Skeletal muscle tissue (tissue), 4 donors: Measurements from ENCODE around the gene NR2F6. TPM values are rescaled to one million over a fixed set of nuclear protein-coding genes. Genes with fewer than 3 reads are reported as not detected.

Experiments used
- H3K27ac ChIP-seq: one replicate; pipeline ENCODE4 v1.7.0; 2013; ENCODE audit warnings: mild to moderate bottlenecking, low read depth, low read length, inconsistent platforms
- H3K27me3 ChIP-seq, 3 donors: one replicate each; pipeline ENCODE4 v1.7.0; 2013; ENCODE audit warnings: low read length in 3 of 3; ENCODE audit not compliant: control insufficient read depth in 3 of 3, insufficient read depth in 3 of 3
- H3K36me3 ChIP-seq, 3 donors: one replicate each; pipeline ENCODE4 v1.7.0; 2013; ENCODE audit warnings: low read length in 3 of 3; ENCODE audit not compliant: control insufficient read depth in 3 of 3, insufficient read depth in 3 of 3
- H3K4me1 ChIP-seq, 3 donors: one replicate each; pipeline ENCODE4 v1.7.0; 2013; ENCODE audit warnings: low read length in 3 of 3, mild to moderate bottlenecking in 3 of 3; ENCODE audit not compliant: control insufficient read depth in 3 of 3, insufficient read depth in 3 of 3
- H3K4me3 ChIP-seq, 3 donors: one replicate each; pipeline ENCODE4 v1.7.0; 2013; ENCODE audit warnings: low read length in 3 of 3
- H3K9ac ChIP-seq, 3 donors: one replicate each; pipeline ENCODE4 v1.7.0; 2013; ENCODE audit warnings: low read length in 3 of 3, mild to moderate bottlenecking in 3 of 3, moderate library complexity in 2 of 3, low read depth in 1 of 3
- H3K9me3 ChIP-seq, 3 donors: one replicate each; pipeline ENCODE4 v1.7.0; 2013; ENCODE audit warnings: low read length in 3 of 3; ENCODE audit not compliant: control insufficient read depth in 3 of 3
- total RNA-seq: library from RNA; depleted of rRNA; stranded (reverse); fragments of >200 nt; gene quantifications from one replicate; pipeline ENCODE4 v1.2.3, GENCODE V29; 2014
- donor health status: Osteomylitis.

The NR2F6 gene
- total RNA-seq, result 21.9 TPM

DNA sequence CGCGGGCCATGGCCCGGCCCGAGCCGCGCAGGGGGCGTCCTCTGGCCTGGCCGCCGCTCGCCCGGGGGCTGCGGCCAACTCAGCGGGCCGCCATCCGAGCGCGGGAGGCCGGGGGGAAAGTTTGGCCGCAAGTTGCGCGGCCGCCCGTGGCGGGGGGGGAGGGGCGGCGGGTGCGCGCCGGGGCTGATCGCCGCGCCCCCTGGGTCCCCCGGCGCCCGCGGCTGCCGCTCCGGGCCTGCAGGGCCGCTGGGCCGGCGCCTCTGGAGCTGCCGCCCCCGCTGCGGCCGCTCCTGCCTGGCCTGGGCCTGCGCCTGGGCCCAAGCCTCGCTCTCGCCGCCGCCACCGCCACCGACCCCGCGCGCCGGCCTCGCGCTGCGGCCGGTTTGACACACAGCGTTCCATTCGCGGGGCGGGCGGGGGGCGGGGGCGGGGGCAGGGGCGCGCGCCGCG is at the start of gene NR2F6:
TSS of gene NR2F6 (minus strand) at position 385 of the 450 bp plus-strand sequence. CDS start 699 bp downstream, outside the sequence.
- H3K4me3 ChIP-seq, result peak within 1 kb of the TSS; percentile 84 to 96 (median 91)
- H3K9ac ChIP-seq, result peak within 1 kb of the TSS; percentile 85 to 87 (median 86)
- H3K27me3 ChIP-seq, result no peaks in the 10 kb centered on the region
- H3K27ac ChIP-seq, result peak within 1 kb of the TSS; percentile 81
- peaks cover 0 to 3% (median under 1%) of the 10 kb centered on the region in 3 donors for H3K36me3 ChIP-seq
- H3K4me1 ChIP-seq, result peaks cover 21 to 51% (median 42%) of the 10 kb centered on the region in 3 donors
- H3K9me3 ChIP-seq, result no peaks in the 10 kb centered on the region

DNA sequence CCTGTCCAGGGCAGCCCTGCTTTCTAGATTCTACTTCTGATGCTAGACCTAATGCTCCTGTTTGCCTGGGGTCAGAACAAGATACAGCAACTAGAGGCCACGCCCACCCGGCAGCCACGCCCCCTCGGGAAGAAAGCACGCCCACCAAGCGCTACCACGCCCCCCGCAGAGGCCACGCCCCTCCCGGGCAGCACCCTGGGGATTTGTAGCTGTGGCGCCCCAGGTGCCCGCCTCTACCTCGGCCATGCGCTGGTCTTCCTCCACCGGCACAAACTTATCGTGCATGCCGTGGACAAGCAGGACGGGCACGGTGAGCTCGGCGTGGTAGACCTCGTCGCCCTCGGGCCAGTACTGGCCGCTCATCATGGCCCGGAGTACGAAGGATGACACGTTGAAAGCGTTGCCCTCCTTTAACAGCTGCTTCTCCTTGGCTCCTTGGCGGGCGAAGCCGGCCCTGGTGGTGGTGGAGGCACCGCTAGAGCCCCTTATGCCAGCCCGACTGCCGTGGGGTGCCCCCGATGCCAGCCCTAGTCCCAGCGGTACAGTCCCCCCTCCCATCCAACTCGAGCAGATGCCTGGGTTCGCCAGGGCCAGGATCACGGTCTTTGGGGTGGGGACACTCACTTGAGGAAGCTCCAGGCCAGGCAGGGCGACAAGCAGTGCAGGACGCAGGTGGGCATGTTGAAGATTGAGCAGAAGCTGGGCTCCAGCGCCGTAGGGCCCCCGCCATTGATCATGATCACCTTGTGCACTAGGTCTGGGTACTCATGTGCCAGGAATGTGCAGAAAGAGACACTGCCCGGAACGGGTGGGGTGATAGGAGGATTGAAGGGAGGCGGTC is 48.6 kb upstream of the NR2F6 start:
- peaks cover 2 to 13% (median 7%) of the 10 kb centered on the region in 3 donors for H3K36me3 ChIP-seq
- no peak overlapping the region for H3K27ac ChIP-seq
- peaks cover 10 to 20% (median 12%) of the 10 kb centered on the region in 3 donors for H3K4me1 ChIP-seq
- no peaks in the 10 kb centered on the region for H3K27me3 ChIP-seq
- peaks cover 0 to 3% (median 0%) of the 10 kb centered on the region in 3 donors for H3K9me3 ChIP-seq
- no peak overlapping the region for H3K4me3 ChIP-seq
- H3K9ac ChIP-seq, result no peak overlapping the region

DNA sequence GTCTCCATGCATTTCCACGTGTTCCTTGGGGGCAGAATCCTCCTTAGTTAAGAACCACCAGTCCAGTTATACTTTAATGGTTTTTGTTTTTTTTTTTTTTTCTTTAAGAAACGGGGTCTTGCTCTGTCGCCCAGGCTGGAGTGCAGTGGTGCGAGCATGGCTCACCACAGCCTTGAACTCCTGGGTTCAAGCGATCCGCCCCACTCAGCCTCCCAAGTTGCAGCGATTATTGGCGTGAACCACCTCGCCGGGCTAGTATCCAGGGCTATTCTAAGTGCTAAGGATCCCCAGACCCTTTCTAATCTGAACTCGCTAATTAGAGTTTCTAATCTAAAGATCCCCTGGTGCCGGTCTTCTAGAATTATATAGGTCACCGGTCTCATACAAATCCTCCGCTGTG is 47.9 kb upstream of the NR2F6 start:
- Histone ChIP-seq H3K36me3 (peaks cover 2 to 13% (median 7%) of the 10 kb centered on the region in 3 donors), H3K9me3 (peaks cover 0 to 3% (median 0%) of the 10 kb centered on the region in 3 donors), H3K4me1 (peaks cover 10 to 18% (median 12%) of the 10 kb centered on the region in 3 donors), H3K27ac (no peak overlapping the region), H3K4me3 (no peak overlapping the region), H3K9ac (no peak overlapping the region), H3K27me3 (no peaks in the 10 kb centered on the region)

DNA sequence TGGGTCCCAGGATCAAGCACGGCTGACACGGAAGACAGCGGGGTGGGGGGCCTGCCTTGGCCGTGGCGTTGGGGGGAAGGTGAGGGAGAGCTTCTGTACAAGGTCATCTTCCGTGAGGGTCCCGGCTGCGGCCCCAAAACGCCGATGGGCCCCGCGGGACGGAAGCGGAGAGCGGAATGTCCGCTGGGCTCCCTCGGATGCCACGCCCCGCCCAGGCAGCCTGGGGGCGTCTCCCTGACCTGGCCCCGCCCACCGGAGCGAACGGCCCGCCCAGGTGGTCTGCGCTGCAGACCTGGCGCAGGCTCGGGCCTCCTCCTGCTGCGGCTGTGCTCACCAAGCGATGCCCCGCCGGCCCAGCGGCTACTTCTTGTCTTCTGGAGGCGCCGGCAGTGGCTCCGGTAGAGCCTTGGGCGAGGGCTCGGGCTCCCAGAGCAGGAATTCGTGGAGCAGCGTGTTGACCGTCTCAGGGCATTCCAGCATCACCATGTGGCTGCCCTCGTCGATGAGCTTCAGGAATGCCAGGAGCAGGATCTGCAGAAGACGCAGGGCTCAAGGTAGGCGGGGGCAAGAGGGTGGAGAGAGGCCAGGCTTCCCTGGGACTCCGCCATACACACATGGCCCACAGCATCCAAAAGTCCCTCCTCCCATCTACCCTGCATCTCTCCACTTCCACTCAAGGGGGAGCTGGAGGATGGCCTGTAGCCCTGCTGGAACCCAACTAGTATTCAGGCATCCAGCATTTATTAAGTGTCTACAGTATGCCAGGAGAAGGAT is 46.8 kb upstream of the NR2F6 start:
- peaks cover 10 to 18% (median 12%) of the 10 kb centered on the region in 3 donors for H3K4me1 ChIP-seq
- no peaks in the 10 kb centered on the region for H3K9me3 ChIP-seq
- no peak overlapping the region for H3K27ac ChIP-seq
- peaks cover 0 to 9% (median 3%) of the 10 kb centered on the region in 3 donors for H3K36me3 ChIP-seq
- H3K4me3 ChIP-seq, result peak overlapping the region; percentile 54 to 70 (median 59)
- peak overlapping the region in 2 of 3 donors; percentile 32 to 64 for H3K9ac ChIP-seq
- H3K27me3 ChIP-seq, result no peaks in the 10 kb centered on the region

DNA sequence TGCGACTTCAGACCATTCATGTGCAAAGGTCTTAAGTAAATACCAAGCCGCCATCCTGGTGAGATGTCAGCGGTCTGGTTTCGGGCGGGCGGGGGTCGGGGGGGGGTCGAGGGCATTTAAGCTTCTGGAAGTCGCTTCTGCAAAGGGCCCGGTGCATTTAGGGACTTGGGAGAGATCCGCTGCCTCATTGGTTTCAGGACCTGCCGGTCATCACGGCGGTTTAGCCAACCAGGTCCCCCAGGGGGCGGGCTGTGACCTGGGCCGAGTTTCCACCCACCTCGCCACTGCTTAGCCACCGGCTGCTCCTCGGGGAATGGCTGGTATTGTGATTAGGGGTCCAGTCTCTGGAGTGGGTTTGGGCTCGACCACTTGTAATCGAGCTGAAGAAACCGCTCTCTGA is 43.8 kb upstream of the NR2F6 start:
- Histone ChIP-seq H3K4me3 (peak overlapping the region in 1 of 3 donors; percentile 13), H3K27ac (peak overlapping the region; percentile 60), H3K4me1 (peaks cover 10 to 18% (median 12%) of the 10 kb centered on the region in 3 donors), H3K9ac (peak overlapping the region in 2 of 3 donors; percentile 40 to 56), H3K36me3 (peaks cover 0 to 5% (median 0%) of the 10 kb centered on the region in 3 donors), H3K9me3 (no peaks in the 10 kb centered on the region), H3K27me3 (no peaks in the 10 kb centered on the region)

DNA sequence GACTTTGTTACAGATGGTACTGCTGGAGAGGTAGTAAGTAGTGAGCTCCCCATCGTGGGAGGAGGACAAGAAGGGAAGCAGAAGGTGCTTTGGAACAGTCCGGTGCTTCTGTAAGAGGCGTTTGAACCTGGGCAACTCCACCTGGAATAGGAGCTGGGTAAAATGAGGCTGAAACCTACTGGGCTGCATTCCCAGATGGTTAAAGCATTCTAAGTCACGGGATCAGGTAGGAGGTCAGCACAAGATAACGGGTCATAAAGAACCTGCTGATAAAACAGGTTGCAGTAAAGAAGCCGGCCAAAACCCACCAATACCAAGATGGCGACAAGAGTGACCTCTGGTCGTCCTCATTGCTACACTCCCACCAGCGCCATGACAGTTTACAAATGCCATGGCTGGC is 41.0 kb upstream of the NR2F6 start:
- Histone ChIP-seq H3K9ac (no peak overlapping the region), H3K4me1 (peaks cover 14 to 15% (median 14%) of the 10 kb centered on the region in 3 donors), H3K27me3 (peaks cover 4 to 17% (median 9%) of the 10 kb centered on the region in 3 donors), H3K27ac (no peak overlapping the region), H3K36me3 (no peaks in the 10 kb centered on the region), H3K9me3 (no peaks in the 10 kb centered on the region), H3K4me3 (no peak overlapping the region)

DNA sequence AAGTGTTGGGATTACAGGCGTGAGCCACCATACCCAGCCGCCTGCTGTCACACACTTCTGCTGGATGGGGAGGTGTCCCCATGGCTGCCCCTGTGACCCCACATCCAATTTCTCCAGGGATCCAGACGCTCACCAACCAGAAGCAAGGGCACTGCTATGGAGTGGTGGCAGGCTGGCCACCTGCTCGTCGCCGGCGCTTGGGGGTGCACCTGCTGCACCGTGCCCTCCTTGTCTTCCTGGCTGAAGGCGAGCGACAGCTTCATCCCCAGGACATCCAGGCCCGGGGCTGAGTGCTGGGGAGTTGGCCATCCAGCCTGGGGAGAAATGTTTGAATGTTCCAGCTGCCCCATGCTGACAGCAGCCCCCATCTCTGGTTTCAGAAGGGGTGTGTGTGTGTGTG is 40.5 kb upstream of the NR2F6 start:
- H3K9me3 ChIP-seq, result no peaks in the 10 kb centered on the region
- H3K27me3 ChIP-seq, result peaks cover 9 to 22% (median 13%) of the 10 kb centered on the region in 3 donors
- peaks cover 14 to 17% (median 15%) of the 10 kb centered on the region in 3 donors for H3K4me1 ChIP-seq
- H3K9ac ChIP-seq, result no peak overlapping the region
- H3K4me3 ChIP-seq, result no peak overlapping the region
- H3K36me3 ChIP-seq, result no peaks in the 10 kb centered on the region
- no peak overlapping the region for H3K27ac ChIP-seq

DNA sequence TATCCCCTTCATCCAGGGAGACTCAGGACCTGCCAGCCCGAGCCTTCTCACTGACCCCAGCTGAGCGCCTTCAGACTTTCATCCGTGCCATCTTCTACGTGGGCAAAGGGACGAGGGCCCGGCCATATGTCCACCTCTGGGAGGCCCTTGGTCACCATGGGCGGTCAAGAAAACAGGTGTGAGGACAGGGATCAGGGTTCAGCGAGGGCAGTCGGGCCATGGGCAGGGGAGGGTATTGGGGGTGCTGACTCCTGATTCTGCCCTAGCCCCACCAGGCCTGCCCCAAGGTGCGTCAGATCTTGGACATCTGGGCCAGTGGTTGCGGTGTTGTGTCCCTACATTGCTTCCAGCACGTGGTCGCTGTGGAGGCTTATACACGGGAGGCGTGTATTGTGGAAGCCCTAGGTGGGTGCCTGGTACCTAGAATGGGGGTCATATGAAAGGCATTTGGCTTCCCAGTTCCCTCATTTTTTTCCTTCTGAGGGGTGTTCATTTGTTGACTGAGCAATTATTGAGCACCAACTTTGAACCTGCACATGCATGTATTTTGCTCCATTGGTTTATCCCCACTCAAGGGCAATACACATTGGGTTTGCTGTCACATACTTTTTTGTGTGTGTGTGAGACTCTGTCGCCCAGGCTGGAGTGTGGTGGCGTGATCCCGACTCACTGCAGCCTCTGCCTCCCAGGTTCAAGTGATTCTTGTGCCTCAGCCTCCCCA is 39.9 kb upstream of the NR2F6 start:
- H3K36me3 ChIP-seq, result no peaks in the 10 kb centered on the region
- no peak overlapping the region for H3K9ac ChIP-seq
- H3K9me3 ChIP-seq, result no peaks in the 10 kb centered on the region
- peaks cover 14 to 17% (median 15%) of the 10 kb centered on the region in 3 donors for H3K4me1 ChIP-seq
- H3K27ac ChIP-seq, result no peak overlapping the region
- H3K4me3 ChIP-seq, result no peak overlapping the region
- H3K27me3 ChIP-seq, result peaks cover 12 to 23% (median 14%) of the 10 kb centered on the region in 3 donors

DNA sequence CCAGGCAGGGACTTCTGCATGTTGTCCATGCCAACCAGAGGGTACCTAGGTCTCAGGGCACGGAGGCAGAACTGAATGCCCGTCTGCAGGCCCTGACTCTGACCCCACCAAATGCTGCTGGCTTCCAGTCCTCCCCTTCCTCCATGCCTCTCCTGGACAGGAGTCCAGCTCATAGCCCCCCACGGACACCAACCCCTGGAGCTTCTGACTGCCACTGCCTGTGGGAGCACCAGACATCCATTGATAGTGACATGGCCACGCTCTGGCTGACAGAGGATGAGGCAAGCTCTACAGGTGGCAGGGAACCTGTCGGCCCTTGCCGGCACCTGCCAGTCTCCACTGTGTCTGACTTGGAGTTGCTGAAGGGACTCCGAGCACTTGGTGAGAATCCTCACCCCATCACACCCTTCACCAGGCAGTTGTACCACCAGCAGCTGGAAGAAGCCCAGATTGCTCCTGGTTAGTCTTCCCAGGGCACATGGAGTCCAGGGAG is 37.8 kb upstream of the NR2F6 start:
- H3K27me3 ChIP-seq, result peaks cover 12 to 23% (median 14%) of the 10 kb centered on the region in 3 donors
- H3K27ac ChIP-seq, result no peak overlapping the region
- no peak overlapping the region for H3K9ac ChIP-seq
- no peaks in the 10 kb centered on the region for H3K9me3 ChIP-seq
- no peak overlapping the region for H3K4me3 ChIP-seq
- H3K36me3 ChIP-seq, result peaks cover 5 to 11% (median 5%) of the 10 kb centered on the region in 3 donors
- H3K4me1 ChIP-seq, result peaks cover 5 to 8% (median 6%) of the 10 kb centered on the region in 3 donors
